NOMO-1 treated with DMSO at 0.1 percent for 48 hours (cell line): Measurements from ENCODE around the gene SPACDR.
"Not testable (repeated sequence)": the region's sequence is repeated elsewhere in the genome, so short reads cannot be mapped to it uniquely, and the experiment has no call there.

Source experiments
- DNase-seq: peaks from one replicate; lab custom pipeline; 2025; ENCODE audit not compliant: unreplicated experiment; lab: John Stamatoyannopoulos, UW

SPACDR gene

GRCh38 chr7:100464210-100464660 lies at the start of gene SPACDR:
Gene SPACDR (minus strand): TSS chr7:100464260. CDS start chr7:100464025, 235 bp downstream.
- DNase-seq, result no peak

GRCh38 chr7:100513212-100513810 lies 49.3 kb upstream of the SPACDR start:
- no peak for DNase-seq

- DNase-seq, result no peak
These were observed 46.6 kb upstream of the SPACDR start for GRCh38 chr7:100510437-100511239.

GRCh38 chr7:100509231-100509630 lies 45.2 kb upstream of the SPACDR start:
- no peak for DNase-seq

- DNase-seq, result no peak
These were observed 42.4 kb upstream of the SPACDR start for GRCh38 chr7:100506356-100506923.

- DNase-seq, result no peak
These were observed 41.0 kb upstream of the SPACDR start for GRCh38 chr7:100504887-100505611.

GRCh38 chr7:100504031-100504430 lies 40.0 kb upstream of the SPACDR start:
- DNase-seq, result not testable (repeated sequence)

GRCh38 chr7:100500743-100501142 lies 36.7 kb upstream of the SPACDR start:
- DNase-seq, result not testable (repeated sequence)

GRCh38 chr7:100496509-100496908 lies 32.4 kb upstream of the SPACDR start:
- no peak for DNase-seq

GRCh38 chr7:100493476-100494264 lies 29.6 kb upstream of the SPACDR start:
- DNase-seq, result peak; percentile 40

- DNase-seq, result no peak
These were observed 28.8 kb upstream of the SPACDR start for GRCh38 chr7:100492738-100493475.

GRCh38 chr7:100491192-100491578 lies 27.1 kb upstream of the SPACDR start:
- no peak for DNase-seq

- no peak for DNase-seq
These were observed 26.6 kb upstream of the SPACDR start for GRCh38 chr7:100490483-100491191.

- DNase-seq, result peak; percentile 79
These were observed 25.8 kb upstream of the SPACDR start for GRCh38 chr7:100489824-100490223.

- DNase-seq, result no peak
These were observed 25.1 kb upstream of the SPACDR start for GRCh38 chr7:100489121-100489520.

- DNase-seq, result no peak
These were observed 24.5 kb upstream of the SPACDR start for GRCh38 chr7:100488333-100489095.

GRCh38 chr7:100486753-100487446 lies 22.8 kb upstream of the SPACDR start:
- no peak for DNase-seq

GRCh38 chr7:100486111-100486636 lies 22.1 kb upstream of the SPACDR start:
- no peak for DNase-seq
